Measurements from ENCODE around the gene PLXNC1.
A peak's percentile ranks its signal among the peaks of the same experiment; 100 is the strongest.

PLXNC1 gene

GRCh38 chr12:94165138-94165537, 16.8 kb downstream of the PLXNC1 start:
- DNase-seq: no peak

DNA sequence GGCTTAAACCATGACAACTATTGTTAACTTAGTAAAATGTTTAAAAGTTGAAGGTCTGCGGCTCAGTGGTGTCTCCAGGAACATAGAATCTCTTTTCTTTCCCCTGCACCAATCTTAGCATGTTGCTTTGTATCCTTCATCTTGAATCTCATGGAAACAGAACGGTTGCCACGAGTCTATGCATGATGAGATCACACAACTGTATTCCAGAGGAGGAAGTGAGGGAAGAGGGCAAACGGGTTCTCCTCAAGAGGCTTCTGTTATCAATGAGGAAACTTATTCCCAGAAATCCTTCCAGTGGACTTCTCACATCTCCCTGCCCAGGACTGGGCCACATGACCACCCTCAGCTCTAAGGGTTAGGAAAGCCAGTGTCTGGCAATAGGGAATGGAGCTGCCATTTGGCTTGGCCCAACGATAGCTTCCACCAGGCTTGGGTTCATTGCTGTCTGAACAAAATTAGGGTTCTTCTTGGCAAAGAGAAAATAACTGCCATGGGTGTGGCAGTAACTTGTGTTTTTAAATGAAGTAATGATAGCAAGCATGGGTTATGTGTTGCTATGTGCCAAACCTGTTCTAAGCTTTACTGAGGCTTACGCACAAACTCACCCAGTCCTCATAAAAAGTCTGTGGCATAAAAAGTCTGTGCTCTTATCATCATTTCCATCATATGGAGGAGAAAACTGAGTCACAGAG, 17.4 kb downstream of the PLXNC1 start:
- no peak for DNase-seq

- no peak for DNase-seq
Measured at GRCh38 chr12:94167071-94167755, 18.8 kb downstream of the PLXNC1 start.

GRCh38 chr12:94167756-94168416, 19.5 kb downstream of the PLXNC1 start:
- DNase-seq: no peak

DNA sequence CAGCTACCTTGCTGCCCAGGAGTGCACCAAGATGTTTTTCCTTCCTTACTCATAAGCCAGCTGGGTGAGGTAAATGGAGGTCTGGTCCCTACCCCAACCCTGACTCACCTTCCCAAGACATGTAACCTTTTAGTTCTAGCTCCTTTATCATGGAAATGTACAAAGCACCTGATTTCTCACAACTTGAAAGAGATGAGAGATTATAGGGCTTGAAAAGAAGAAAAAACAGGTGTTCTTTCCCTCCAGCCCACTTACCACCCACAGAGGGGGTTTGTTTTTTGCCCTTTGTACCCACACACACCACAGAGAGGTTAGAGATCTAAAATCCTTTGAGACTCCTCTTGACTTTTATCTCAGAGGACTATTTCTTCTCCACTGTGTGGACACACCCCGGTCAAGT, 21.1 kb downstream of the PLXNC1 start:
- DNase-seq: no peak

- no peak for DNase-seq
Measured at GRCh38 chr12:94169966-94170689, 21.8 kb downstream of the PLXNC1 start.

DNA sequence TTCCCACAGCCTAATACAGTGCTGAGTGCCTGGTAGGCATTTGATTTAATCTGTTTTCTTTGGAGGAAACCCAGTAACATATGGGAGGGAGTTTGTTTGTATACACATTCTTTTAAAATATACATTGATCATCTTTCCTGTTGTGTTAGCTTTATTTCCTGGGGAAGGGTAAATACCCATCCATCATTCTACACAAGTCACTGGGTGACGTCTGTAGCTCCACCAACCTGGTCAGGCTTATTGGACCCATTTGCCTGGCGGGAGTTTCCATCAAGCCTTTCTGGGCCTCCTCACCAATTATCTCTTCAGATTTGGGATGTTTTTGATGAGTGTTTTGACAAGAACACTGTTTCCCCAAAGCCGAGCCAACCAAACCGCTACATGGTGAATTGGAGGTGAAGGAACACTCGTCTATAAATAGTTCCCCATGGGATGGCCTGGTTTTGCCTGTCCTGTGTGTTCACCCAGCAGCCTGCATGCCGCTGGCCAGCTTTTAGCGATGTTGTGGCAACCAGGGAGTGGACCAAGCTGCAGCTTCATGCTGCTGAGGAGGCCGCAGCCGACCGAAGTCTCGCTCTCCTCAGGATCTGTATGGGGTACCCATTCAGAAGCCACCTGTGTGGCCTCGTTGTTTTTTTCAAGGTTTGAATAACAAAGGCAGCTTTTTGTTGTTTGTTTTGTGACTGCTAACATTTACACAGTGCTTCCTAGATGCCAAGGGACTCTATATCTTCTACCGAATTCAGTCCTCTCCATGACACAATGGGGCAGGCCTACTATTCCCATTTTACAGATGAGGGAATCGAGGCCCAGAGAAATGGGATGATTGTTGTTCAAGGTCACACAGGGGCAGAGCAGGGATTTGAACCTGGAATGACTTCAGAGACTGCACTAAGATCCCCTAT, 22.6 kb downstream of the PLXNC1 start:
- no peak for DNase-seq

DNA sequence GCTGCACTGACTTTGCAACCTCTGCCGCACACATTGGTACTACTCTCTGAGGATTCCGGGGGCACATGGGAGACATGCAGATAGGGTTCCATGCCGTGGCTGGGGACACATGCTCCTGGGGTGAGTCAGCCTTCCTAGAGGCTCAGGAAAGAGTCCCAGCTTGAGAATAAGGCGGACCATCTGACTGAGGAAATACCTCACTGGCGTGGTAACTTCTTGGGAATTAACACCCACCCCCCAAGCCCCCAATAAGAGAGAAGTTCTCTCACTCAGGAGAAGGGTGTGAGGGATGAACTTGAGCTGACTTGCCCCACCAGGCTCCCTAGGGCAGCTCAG, 23.2 kb downstream of the PLXNC1 start:
- DNase-seq: no peak

DNA sequence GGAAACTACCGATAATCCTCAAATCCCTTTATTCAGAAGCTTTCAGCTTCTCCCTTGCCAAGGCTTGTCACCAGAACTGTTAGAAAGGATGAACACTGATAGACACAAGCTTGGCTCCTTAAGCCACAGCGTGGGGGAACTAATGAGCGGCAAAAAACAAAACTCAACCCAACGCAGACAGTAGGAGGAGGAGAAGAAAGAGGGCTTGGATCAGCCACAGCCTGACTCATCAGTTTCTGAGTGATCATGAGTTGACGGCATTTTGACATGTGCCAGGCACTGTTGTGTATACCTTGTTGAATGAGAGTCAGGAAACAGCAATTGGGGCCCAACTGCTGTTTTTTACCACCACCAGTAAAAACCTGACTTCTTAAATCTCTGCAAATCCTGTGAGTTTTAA, 23.7 kb downstream of the PLXNC1 start:
- peak; percentile 46 for DNase-seq

- no peak for DNase-seq
Measured at GRCh38 chr12:94172973-94173372, 24.6 kb downstream of the PLXNC1 start.

GRCh38 chr12:94173660-94174265, 25.4 kb downstream of the PLXNC1 start:
- DNase-seq: no peak

DNA sequence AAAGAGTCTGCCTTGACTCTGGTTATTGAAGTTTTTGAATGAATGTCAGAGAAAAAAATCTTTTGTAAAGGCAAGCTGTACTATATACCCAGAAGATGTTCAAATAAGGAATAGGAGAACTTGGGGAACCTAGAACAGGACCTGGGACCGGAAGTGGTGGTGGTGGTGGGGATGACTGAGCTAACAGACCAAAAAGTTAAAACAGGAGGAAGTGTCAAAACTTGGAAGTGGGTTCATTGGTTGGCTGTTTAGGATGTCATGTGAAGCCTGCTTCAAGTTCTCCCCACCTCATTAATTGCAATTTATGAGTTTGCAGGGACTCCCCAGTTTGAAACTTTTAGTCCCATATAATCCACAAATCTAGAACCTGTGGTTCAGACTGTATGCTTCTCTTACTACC, 26.2 kb downstream of the PLXNC1 start:
- no peak for DNase-seq

DNA sequence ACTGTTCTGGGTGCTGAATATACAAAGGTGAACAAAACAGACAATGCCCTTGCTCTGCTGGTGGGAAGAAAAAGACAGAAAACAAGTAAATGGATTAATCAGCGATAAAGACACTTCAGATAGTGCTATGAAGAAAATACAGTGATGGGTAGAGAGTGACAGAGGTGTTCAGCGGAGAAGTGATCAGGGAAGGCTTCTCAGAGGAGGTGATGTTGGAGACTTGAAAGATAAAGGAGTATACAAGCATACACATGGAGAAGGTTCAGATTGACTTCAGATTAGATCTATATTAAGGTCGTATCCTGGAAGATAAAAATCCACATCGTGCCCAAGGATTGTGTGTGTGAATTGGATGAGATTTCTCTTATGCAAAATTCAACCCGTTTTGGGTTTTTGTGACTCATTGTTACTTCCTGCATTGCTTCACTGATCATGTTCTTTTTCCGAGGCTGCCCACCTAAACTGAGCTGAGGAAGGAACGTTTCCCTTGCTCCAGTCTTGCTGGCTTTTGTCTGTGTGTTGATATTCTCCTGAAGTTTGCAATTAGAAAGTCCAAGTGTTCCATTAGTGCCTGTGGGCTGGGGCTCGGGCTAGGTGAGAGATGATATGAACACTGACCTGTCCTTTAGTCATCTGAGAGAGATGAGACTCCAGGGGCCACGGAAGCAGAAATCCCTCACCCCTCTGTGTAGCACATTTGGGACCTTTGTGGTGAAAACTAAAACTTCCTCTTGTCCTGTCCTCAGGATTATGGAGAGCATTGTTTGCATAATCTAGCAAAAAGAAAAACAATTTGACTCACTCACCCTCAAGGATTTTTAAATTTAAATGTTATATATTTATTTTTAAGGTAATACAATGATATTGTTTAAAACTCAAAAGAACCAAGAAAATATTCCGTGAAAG, 27.6 kb downstream of the PLXNC1 start:
- DNase-seq: no peak

DNA sequence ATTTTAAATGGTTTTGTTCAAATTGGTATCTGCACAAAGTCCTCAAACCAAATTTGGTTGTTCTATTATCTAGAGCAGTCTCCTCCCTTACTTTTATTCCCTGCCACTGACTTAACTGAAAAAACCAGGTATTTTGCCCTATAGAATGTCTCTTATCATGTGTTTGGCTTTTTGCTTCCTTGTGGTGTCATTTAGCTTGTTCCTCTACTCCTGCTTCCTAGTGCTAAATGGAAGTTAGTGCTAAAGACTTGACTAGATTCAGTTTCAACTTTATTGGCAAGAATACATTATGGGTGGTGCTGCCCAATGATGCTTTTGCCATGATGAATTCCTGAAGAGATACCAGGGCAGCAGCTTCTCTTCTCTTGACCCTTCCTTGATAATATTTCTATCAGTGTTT, 29.7 kb downstream of the PLXNC1 start:
- no peak for DNase-seq

DNA sequence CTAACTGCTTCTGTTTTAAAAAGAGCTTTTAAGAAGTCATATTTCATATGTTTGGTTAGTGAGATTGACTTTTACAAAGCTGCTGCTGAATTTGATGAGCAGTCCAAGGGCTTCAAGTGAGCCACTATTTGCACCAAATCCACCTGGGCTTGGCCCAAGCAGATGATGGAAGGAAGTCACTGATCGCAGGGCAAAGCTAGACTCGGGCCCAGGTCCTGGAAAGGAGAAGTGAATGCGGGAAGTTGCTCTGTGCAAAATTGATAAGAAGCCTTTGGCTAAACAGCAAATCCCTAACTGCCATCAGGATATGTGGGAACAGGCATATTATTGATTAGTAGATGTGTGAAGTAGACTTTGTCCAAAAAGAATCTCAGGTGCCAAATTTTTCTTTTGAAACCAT, 30.5 kb downstream of the PLXNC1 start:
- DNase-seq: no peak

DNA sequence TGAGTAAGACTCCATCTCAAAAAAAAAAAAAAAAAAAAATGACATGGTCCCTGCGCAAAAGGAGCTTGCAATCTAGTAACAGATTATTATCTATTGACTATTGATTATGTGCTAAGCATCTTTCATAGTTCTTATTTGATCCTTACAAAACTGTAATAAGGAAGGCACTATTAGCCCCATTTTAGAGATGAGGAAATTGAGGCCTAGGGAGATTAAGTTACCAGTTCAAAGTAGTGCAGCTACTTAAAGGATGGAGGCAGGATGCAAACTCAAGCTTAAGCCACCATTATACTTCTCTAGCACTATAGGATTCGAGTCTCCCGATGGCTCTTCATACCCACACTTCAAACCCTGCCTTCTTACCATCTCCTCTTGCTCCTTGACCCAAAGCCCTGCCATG, 31.3 kb downstream of the PLXNC1 start:
- no peak for DNase-seq

- no peak for DNase-seq
Measured at GRCh38 chr12:94180558-94181296, 32.4 kb downstream of the PLXNC1 start.

GRCh38 chr12:94182986-94183707, 34.8 kb downstream of the PLXNC1 start:
- DNase-seq: no peak

DNA sequence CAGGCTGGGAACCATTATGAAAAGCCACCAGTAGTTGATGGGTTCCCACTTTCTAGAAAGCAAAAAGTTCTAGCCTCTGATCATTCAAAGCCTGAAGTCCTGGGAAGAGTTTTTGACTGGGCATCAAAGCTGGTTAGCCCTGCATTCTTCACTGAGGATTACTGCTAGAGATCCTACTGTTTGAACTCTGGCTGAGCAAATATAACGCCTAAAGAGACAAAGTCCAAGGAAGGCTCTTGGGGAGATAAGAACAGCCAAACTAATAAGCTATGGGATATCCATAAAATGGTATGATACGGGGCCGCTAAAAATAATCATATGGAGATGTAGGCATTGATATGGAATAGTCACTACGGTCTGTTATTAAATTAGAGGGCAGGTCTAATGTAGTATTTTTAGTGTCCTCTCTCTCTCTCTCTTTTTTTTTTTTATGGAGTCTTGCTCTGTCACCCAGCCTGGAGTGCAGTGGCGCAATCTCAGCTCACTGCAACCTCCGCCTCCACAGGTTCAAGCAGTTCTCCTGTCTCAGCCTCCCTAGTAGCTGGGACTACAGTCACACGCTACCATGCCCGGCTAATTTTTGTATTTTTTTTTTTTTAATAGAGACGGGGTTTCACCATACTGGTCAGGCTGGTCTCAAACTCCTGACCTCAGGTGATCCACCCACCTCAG, 35.5 kb downstream of the PLXNC1 start:
- no peak for DNase-seq

All from NCI-H82 (cell line).